Middle frontal gyrus (tissue), 1 donor: ENCODE results near the gene HNRNPC.
"Not testable (repeated sequence)": the region's sequence is repeated elsewhere in the genome, so short reads cannot be mapped to it uniquely, and the experiment has no call there.

Experiments
- DNase-seq: peaks from one replicate; pipeline ENCODE4 v3.0.0-alpha.2; 2015; ENCODE audit warnings: low spot score; ENCODE audit errors: extremely low spot score

The HNRNPC gene

GRCh38 chr14:21248338-21248737, 20.9 kb downstream of the HNRNPC start:
- DNase-seq: no peak

GRCh38 chr14:21245813-21246212, 23.4 kb downstream of the HNRNPC start:
- no peak for DNase-seq

- DNase-seq: no peak
Measured at GRCh38 chr14:21244544-21244943, 24.7 kb downstream of the HNRNPC start.

- no peak for DNase-seq
Measured at GRCh38 chr14:21241218-21241819, 27.9 kb downstream of the HNRNPC start.

- DNase-seq: no peak
Measured at GRCh38 chr14:21240417-21240816, 28.8 kb downstream of the HNRNPC start.

GRCh38 chr14:21238823-21239518, 30.3 kb downstream of the HNRNPC start:
- no peak for DNase-seq

GRCh38 chr14:21236948-21237797, 32.1 kb downstream of the HNRNPC start:
- DNase-seq: no peak

GRCh38 chr14:21234112-21234511, 35.1 kb downstream of the HNRNPC start:
- no peak for DNase-seq

- no peak for DNase-seq
Measured at GRCh38 chr14:21233457-21234076, 35.7 kb downstream of the HNRNPC start.

- DNase-seq: no peak
Measured at GRCh38 chr14:21231020-21231652, 38.1 kb downstream of the HNRNPC start.

GRCh38 chr14:21229821-21230220, 39.4 kb downstream of the HNRNPC start:
- no peak for DNase-seq

- DNase-seq: no peak
Measured at GRCh38 chr14:21227981-21228380, 41.3 kb downstream of the HNRNPC start.

- DNase-seq: no peak
Measured at GRCh38 chr14:21227150-21227549, 42.1 kb downstream of the HNRNPC start.

- no peak for DNase-seq
Measured at GRCh38 chr14:21226467-21226866, 42.8 kb downstream of the HNRNPC start.

- DNase-seq: not testable (repeated sequence)
Measured at GRCh38 chr14:21225164-21225563, 44.1 kb downstream of the HNRNPC start.

- no peak for DNase-seq
Measured at GRCh38 chr14:21220874-21221477, 48.3 kb downstream of the HNRNPC start.

- DNase-seq: no peak
Measured at GRCh38 chr14:21219561-21220111, 49.6 kb downstream of the HNRNPC start.

- no peak for DNase-seq
Measured at GRCh38 chr14:21219120-21219519, 50.1 kb downstream of the HNRNPC start.

- DNase-seq: no peak
Measured at GRCh38 chr14:21215879-21216251, 53.4 kb downstream of the HNRNPC start.

- no peak for DNase-seq
Measured at GRCh38 chr14:21215130-21215878, 53.9 kb downstream of the HNRNPC start.
